ENCODE data around the gene XAB2.

Gene XAB2

DNA sequence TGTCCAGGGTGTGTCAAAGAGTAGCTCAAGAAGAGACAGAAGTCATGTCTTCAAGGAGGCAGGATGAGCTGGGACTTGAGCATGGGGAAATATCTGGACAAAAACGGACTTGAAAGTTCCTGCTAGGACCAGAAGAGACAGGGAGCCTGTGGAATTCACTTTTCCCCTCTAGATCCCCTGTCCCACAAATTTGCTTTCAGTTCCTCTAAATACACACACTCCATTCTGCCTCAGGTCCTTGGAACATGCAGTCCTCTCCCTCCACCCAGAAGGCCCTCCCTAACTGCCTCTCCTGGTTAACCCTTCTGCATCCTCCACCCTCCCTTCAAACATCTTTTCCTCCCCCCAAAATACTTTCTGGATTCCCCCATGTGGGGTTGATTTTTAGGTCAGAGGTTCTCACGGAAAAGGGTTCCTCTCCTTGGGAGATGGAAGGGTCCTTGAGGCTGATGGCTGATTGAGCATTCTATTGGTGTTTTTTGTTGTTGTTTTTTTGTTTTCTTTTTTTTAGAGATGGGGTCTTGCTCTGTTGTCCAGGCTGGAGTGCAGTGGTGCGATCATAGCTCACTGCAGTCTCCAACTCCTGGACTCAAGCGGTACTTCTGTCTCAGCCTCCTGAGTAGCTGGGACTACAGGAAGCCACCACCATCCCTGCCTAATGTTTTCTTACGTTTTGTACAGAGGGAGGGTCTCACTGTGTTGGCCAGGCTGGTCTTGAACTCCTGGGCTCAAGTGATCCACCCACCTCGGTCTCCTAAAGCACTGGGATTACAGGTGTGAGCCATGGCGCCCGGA is 32.6 kb upstream of the XAB2 start:
- Mint-ChIP-seq H3K4me1 (ENCODE audit: low read depth) (peaks cover 24% of the 10 kb centered on the region), H3K27me3 (no peaks in the 10 kb centered on the region), H3K27ac (no peak overlapping the region), H3K36me3 (ENCODE audit: low read depth) (no peaks in the 10 kb centered on the region), H3K9me3 (no peaks in the 10 kb centered on the region), H3K4me3 (no peak overlapping the region)
- intact Hi-C loops (cut with micrococcal nuclease) = no loop called here

- no peak overlapping the region for H3K4me3 Mint-ChIP-seq
- no peaks in the 10 kb centered on the region for H3K9me3 Mint-ChIP-seq
- peaks cover 45% of the 10 kb centered on the region for H3K4me1 Mint-ChIP-seq (ENCODE audit: low read depth)
- H3K27ac Mint-ChIP-seq = no peak overlapping the region
- intact Hi-C loops (cut with micrococcal nuclease) = no loop called here
- H3K36me3 Mint-ChIP-seq (ENCODE audit: low read depth) = no peaks in the 10 kb centered on the region
- H3K27me3 Mint-ChIP-seq = peaks cover 2% of the 10 kb centered on the region
These were observed 28.9 kb upstream of the XAB2 start for GRCh38 chr19:7658219-7658686.

DNA sequence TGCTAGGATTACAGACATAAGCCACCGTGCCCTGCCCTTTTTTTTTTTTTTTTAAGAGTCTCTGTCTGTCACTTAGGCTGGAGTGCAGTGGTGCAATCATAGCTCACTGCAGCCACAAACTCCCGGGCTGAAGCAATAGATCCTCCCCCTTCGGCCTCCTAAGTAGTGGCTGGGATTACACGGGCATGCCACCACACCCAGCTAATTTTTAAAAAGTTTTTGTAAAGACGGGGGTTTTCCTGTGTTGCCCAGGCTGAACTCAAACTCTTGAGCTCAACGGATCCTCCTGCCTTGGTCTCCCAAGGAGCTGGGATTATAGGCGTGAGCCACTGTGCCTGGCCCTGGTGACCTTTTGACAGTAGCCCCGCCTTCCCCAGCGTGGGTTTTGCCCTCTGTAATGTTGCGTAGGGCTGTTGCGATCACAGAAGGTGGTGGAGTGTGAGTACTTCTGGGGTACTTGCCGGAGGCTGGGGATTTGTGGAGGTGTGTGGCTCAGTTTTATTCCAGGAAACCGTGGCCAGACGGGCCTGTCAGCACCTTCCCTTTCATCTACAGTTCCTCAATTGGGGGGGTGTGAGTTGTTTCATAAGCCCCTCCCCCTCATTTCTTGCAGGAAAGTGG is 27.9 kb upstream of the XAB2 start:
- Mint-ChIP-seq H3K4me3 (peak overlapping the region; percentile 30), H3K36me3 (ENCODE audit: low read depth) (no peaks in the 10 kb centered on the region), H3K4me1 (ENCODE audit: low read depth) (peaks cover 55% of the 10 kb centered on the region), H3K27ac (peak overlapping the region; percentile 81), H3K27me3 (peaks cover 2% of the 10 kb centered on the region), H3K9me3 (no peaks in the 10 kb centered on the region)
- intact Hi-C loops (cut with micrococcal nuclease) = no loop called here

DNA sequence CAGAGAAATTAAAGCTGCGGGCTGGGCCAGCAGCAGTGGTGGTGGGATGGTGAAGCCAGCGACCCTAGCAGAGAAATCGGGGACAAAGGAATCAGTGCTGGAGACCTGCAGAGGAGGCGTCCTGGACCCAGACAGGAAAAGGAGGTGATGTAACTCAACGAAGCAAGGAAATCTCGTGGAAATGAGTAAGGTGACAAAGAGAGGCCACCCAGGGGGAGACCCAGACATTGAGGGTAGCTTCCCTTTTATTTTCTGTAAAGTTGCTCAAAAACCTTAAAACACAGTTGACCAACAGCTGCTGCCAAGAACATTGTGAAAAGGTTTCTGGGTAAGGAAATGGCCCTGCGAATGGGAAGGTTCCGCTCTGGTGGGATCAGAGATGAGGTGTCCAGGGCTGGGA is 26.2 kb upstream of the XAB2 start:
- Mint-ChIP-seq H3K9me3 (no peaks in the 10 kb centered on the region), H3K4me3 (no peak overlapping the region), H3K27me3 (peaks cover 2% of the 10 kb centered on the region), H3K27ac (peak overlapping the region; percentile 81), H3K4me1 (ENCODE audit: low read depth) (peaks cover 47% of the 10 kb centered on the region), H3K36me3 (ENCODE audit: low read depth) (no peaks in the 10 kb centered on the region)
- intact Hi-C loops (cut with micrococcal nuclease) = no loop called here

DNA sequence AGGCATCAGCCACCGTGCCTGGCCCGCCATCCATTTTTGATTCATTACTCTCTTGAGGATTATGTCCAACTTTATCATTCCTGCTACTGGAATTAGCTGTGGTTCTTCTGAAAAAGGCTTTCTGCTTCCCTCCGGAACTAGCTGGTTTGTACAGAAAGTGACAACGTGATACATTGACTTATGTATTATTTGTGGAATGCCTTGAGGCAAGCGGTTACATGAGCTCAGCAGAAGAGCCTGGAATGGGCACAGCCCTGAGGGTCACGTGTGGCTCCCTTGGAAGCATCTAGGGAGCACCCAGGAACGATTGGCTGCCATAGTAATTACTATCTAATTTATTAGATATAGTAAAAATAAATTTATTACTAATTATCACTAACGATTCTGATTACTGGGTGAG is 25.1 kb upstream of the XAB2 start:
- Mint-ChIP-seq H3K27me3 (peaks cover 2% of the 10 kb centered on the region), H3K9me3 (no peaks in the 10 kb centered on the region), H3K27ac (no peak overlapping the region), H3K4me3 (no peak overlapping the region), H3K4me1 (ENCODE audit: low read depth) (peaks cover 47% of the 10 kb centered on the region), H3K36me3 (ENCODE audit: low read depth) (no peaks in the 10 kb centered on the region)
- intact Hi-C loops (cut with micrococcal nuclease) = no loop called here

DNA sequence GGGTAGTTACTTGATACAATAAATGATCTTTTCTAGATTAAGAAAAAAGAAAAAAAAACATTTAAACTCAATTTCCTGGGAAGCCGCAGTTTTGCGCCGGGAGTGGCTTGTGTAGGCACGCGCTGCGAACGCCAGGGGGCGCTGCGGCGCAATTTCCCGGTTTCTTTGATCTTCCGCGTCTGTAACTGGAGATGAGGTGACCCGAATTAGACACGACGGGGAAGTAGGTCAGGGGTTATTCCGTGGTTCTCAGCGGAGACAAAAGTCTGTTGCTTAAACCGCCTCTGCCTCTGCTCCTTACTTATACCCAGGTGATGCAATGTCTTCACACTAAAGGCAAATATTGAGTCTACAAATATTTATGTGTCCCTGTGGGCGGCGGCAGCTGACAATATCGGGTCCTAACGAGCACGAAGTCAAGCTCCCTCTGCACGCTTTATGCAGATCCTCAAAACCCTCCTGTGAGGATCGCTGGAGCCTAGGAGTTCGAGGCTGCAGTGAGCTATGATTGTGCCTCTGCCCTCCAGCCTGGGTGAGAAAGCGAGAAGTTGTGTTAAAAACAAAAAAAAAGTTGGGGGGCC is 22.8 kb upstream of the XAB2 start:
- H3K4me1 Mint-ChIP-seq (ENCODE audit: low read depth) = peaks cover 42% of the 10 kb centered on the region
- peaks cover 2% of the 10 kb centered on the region for H3K27me3 Mint-ChIP-seq
- H3K4me3 Mint-ChIP-seq = peak overlapping the region; percentile 55
- H3K27ac Mint-ChIP-seq = peak overlapping the region; percentile 75
- H3K36me3 Mint-ChIP-seq (ENCODE audit: low read depth) = peaks cover 12% of the 10 kb centered on the region
- intact Hi-C loops (cut with micrococcal nuclease) = loop anchor here (1.0 kb wide), 1 partner anchor 28 kb away; the partner anchor contains the start of gene TRAPPC5
- no peaks in the 10 kb centered on the region for H3K9me3 Mint-ChIP-seq

GRCh38 chr19:7650148-7650547 is 20.8 kb upstream of the XAB2 start:
- H3K9me3 Mint-ChIP-seq = no peaks in the 10 kb centered on the region
- no peak overlapping the region for H3K27ac Mint-ChIP-seq
- peaks cover 32% of the 10 kb centered on the region for H3K36me3 Mint-ChIP-seq (ENCODE audit: low read depth)
- H3K4me3 Mint-ChIP-seq = no peak overlapping the region
- peaks cover 40% of the 10 kb centered on the region for H3K4me1 Mint-ChIP-seq (ENCODE audit: low read depth)
- intact Hi-C loops (cut with micrococcal nuclease) = no loop called here
- H3K27me3 Mint-ChIP-seq = no peaks in the 10 kb centered on the region

DNA sequence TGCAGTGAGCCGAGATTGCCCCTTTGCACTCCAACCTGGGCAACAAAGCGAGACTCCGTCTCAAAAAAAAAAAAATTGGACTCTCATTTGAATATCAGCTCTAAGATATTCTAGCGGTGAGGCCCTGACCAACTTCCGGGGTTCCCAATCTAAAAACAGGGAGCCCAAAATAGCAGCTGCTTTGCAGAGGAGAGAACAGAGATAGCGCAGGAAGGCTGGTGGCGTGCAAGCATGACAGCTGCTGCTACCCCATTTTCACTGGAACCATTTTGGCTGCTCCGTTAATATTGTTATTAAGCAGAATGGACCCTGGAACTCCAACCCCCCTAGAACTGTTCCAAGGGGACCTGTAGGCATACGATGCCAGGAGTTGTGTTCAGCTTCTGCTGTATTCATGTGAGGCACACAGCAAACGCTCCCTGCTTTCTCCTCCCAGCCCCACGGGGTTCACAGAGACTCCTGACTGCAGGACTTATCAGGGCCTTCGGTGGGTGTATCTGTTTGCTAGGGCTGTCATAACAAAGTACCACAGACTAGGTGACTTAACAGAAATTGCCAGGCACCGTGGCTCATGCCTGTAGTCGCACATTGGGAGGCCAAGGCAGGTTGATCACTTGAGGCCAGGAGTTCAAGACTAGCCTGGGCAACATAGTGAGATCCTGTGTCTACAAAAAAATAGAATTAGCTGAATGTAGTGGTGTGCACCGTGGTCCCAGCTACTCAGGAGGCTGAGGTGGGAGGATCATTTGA is 19.1 kb upstream of the XAB2 start:
- Mint-ChIP-seq H3K27me3 (no peaks in the 10 kb centered on the region), H3K36me3 (ENCODE audit: low read depth) (peaks cover 49% of the 10 kb centered on the region), H3K4me3 (no peak overlapping the region), H3K4me1 (ENCODE audit: low read depth) (peaks cover 53% of the 10 kb centered on the region), H3K9me3 (no peaks in the 10 kb centered on the region), H3K27ac (no peak overlapping the region)
- intact Hi-C loops (cut with micrococcal nuclease) = loop anchor here (10.0 kb wide), 1 partner anchor 84 kb away; no protein-coding TSS in a partner anchor

GRCh38 chr19:7647156-7647555 is 17.8 kb upstream of the XAB2 start:
- H3K36me3 Mint-ChIP-seq (ENCODE audit: low read depth) = peaks cover 62% of the 10 kb centered on the region
- peaks cover 54% of the 10 kb centered on the region for H3K4me1 Mint-ChIP-seq (ENCODE audit: low read depth)

GRCh38 chr19:7646426-7646700 is 17.0 kb upstream of the XAB2 start:
- Mint-ChIP-seq H3K4me3 (no peak overlapping the region), H3K36me3 (ENCODE audit: low read depth) (peaks cover 70% of the 10 kb centered on the region), H3K9me3 (no peaks in the 10 kb centered on the region), H3K27ac (peak overlapping the region; percentile 51), H3K27me3 (no peaks in the 10 kb centered on the region), H3K4me1 (ENCODE audit: low read depth) (peaks cover 61% of the 10 kb centered on the region)
- intact Hi-C loops (cut with micrococcal nuclease) = loop anchor here (10.0 kb wide), 1 partner anchor 82 kb away; no protein-coding TSS in a partner anchor

More at GRCh38 chr19:7647156-7647555, 17.8 kb upstream of the XAB2 start:
- intact Hi-C loops (cut with micrococcal nuclease) = loop anchor here (10.0 kb wide), 1 partner anchor 82 kb away; no protein-coding TSS in a partner anchor
- Mint-ChIP-seq H3K27me3 (no peaks in the 10 kb centered on the region), H3K4me3 (no peak overlapping the region), H3K27ac (no peak overlapping the region), H3K9me3 (no peaks in the 10 kb centered on the region)

DNA sequence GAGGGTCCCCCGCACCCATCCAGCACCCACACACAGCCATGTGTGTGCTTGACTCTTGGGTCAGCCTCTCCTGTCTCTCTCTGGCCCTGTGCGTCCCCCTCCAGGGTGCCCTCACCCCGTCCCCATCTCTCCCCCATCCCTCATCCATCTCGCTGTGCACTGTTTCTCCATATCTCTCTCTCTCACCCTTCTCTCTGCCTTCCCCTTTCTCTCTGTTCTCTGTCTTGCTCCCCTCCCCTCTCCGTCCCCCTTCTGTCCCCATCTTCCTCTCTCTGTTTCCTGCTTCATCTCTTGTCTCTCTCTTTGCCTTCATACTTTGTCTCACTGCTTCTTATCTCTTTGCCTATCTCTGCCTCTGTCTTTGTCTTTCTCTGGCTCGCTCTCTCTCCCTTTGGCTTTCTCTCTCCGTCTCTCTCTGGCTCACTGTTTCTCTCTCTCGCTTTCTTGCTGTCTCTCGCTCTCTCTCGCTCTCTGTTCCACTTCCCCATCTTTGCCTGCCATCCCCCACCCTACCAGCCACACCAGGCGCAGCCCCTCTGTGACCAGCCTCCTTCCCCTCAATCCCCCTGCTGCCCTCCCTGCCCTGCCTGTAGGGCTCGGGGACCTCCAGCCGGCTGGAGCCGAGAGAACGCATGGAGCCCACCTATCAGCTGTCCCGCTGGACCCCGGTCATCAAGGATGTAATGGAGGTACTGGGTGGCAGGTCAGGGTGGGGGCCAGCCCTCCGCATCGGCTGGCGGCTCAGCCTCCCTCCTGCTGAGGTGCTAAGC is 16.5 kb upstream of the XAB2 start:
- Mint-ChIP-seq H3K27me3 (no peaks in the 10 kb centered on the region), H3K27ac (peak overlapping the region; percentile 51)

DNA sequence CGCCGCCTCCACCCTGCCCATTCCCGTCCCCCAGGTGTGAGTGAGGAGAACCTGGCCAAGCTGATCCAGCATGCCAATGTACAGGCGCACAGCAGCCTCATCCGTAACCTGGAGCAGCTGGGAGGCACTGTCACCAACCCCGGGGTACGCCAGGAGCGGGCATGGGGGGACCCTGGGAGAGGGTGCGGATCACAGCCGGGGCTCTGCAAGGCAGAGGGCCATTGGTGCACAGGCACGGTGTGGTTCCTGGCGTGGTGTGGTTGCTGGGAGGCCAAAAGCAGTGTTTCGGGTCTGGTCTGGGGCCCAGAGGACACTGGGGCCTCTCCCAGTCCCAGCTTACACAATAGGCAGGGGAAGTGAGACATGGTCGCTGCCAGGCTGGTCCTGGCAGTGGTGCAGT is 15.8 kb upstream of the XAB2 start:
- peaks cover 82% of the 10 kb centered on the region for H3K36me3 Mint-ChIP-seq (ENCODE audit: low read depth)

More for the DNA sequence above, 16.5 kb upstream of the XAB2 start:
- intact Hi-C loops (cut with micrococcal nuclease) = loop anchor here (10.0 kb wide), 1 partner anchor 81 kb away; no protein-coding TSS in a partner anchor
- Mint-ChIP-seq H3K4me3 (peak overlapping the region; percentile 35), H3K4me1 (ENCODE audit: low read depth) (peaks cover 67% of the 10 kb centered on the region), H3K9me3 (no peaks in the 10 kb centered on the region), H3K36me3 (ENCODE audit: low read depth) (peaks cover 75% of the 10 kb centered on the region)

DNA sequence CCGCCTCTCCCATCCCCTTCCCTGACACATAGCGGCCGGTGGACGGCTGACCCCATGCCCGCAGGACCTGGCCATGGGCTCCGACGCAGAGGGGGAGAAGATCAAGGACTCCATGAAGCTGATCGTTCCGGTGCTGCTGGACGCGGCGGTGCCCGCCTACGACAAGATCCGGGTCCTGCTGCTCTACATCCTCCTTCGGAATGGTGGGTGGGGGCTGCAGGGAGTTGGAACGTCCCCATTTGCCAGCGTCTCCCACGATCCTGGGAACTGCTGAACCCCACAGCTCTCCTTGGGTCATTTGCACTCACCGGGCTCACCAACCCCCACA is 15.2 kb upstream of the XAB2 start:
- no peaks in the 10 kb centered on the region for H3K27me3 Mint-ChIP-seq
- H3K9me3 Mint-ChIP-seq = no peaks in the 10 kb centered on the region

More for the DNA sequence above, 15.8 kb upstream of the XAB2 start:
- Mint-ChIP-seq H3K4me1 (ENCODE audit: low read depth) (peaks cover 73% of the 10 kb centered on the region), H3K4me3 (no peak overlapping the region), H3K27ac (peak overlapping the region; percentile 51), H3K9me3 (no peaks in the 10 kb centered on the region), H3K27me3 (no peaks in the 10 kb centered on the region)
- intact Hi-C loops (cut with micrococcal nuclease) = loop anchor here (10.0 kb wide), 1 partner anchor 80 kb away; no protein-coding TSS in a partner anchor

More for the DNA sequence above, 15.2 kb upstream of the XAB2 start:
- intact Hi-C loops (cut with micrococcal nuclease) = loop anchor here (10.0 kb wide), 1 partner anchor 80 kb away; no protein-coding TSS in a partner anchor
- Mint-ChIP-seq H3K4me3 (no peak overlapping the region), H3K27ac (no peak overlapping the region), H3K4me1 (ENCODE audit: low read depth) (peaks cover 80% of the 10 kb centered on the region), H3K36me3 (ENCODE audit: low read depth) (peaks cover 88% of the 10 kb centered on the region)

All from dendritic cell treated with granulocyte-macrophage colony-stimulating factor and Interleukin-4, amounts not matched to agents 40 ng/mL and 50 ng/mL, for 4 days (primary cell).